IMR-90 (cell line): ENCODE data around the gene CSNK2B. TPM values are rescaled to one million over a fixed set of nuclear protein-coding genes. Genes with fewer than 3 reads are reported as not detected.

Experiments
- ATAC-seq: fragments of 200-7000 bp; cut with Tn5 transposase; 2 replicates; pipeline ENCODE4 v1.9.1; 2020; ENCODE audit warnings: low read depth, mild to moderate bottlenecking, moderate library complexity
- BruUV-seq: library from RNA; stranded (reverse); fragments of 400-500 nt; replicated peaks from 2 replicates; lab custom pipeline; 2021; lab: Mats Ljungman, UMichigan
- CTCF ChIA-PET: fragments of 300-600 bp; formaldehyde crosslinking; extraction: SDS; loops from one replicate; lab custom pipeline; 2021; ENCODE audit warnings: antibody characterized with exemption; lab: Yijun Ruan, JAX
- POLR2A ChIA-PET: fragments of 300-600 bp; sonication (Branson Sonifier 250); formaldehyde crosslinking; loops from one replicate; lab custom pipeline; 2022; ENCODE audit warnings: antibody characterized with exemption; ENCODE audit not compliant: unreplicated experiment; lab: Charles Lee
- DNase-seq: peaks from one replicate; pipeline ENCODE4 v3.0.0; 2013
- H2AFZ ChIP-seq: replicated peaks from 2 replicates; pipeline ENCODE3; 2013; ENCODE audit warnings: low read length, mild to moderate bottlenecking; ENCODE audit not compliant: poor library complexity
- H2AK5ac ChIP-seq: 2 replicates; pipeline ENCODE4 v1.6.1; 2013; ENCODE audit warnings: low read depth, low read length, inconsistent platforms
- H2AK9ac ChIP-seq: replicated peaks from 2 replicates; pipeline ENCODE3; 2013; ENCODE audit warnings: mild to moderate bottlenecking, low read depth, low read length, moderate library complexity; ENCODE audit not compliant: poor library complexity
- H2BK120ac ChIP-seq: 2 replicates; pipeline ENCODE4 v1.6.1; 2013; ENCODE audit warnings: low read depth, low read length, inconsistent platforms
- H2BK15ac ChIP-seq: 3 replicates; pipeline ENCODE4 v1.6.1; 2013; ENCODE audit warnings: low read depth, low read length, inconsistent platforms
- H2BK20ac ChIP-seq: 2 replicates; pipeline ENCODE4 v1.6.1; 2013; ENCODE audit warnings: low read depth, mild to moderate bottlenecking, inconsistent platforms, low read length, moderate library complexity
- H2BK5ac ChIP-seq: 2 replicates; pipeline ENCODE4 v1.6.1; 2013; ENCODE audit warnings: mild to moderate bottlenecking, low read depth, low read length, inconsistent platforms; ENCODE audit not compliant: poor library complexity, severe bottlenecking
- H3K14ac ChIP-seq: replicated peaks from 2 replicates; pipeline ENCODE4 v1.6.1; 2013; ENCODE audit warnings: low read depth, low read length, inconsistent platforms
- H3K18ac ChIP-seq: 2 replicates; pipeline ENCODE4 v1.6.1; 2013; ENCODE audit warnings: low read depth, low read length, control low read depth
- H3K23ac ChIP-seq: 2 replicates; pipeline ENCODE4 v1.6.1; 2013; ENCODE audit warnings: low read depth, low read length, inconsistent platforms
- H3K27ac ChIP-seq: 2 replicates; pipeline ENCODE4 v1.5.1; 2013; ENCODE audit warnings: mild to moderate bottlenecking, control low read depth, low read length; ENCODE audit not compliant: insufficient read depth
- H3K27me3 ChIP-seq: 2 replicates; pipeline ENCODE4 v1.6.1; 2013; ENCODE audit warnings: low read length; ENCODE audit not compliant: control insufficient read depth, insufficient read depth
- H3K36me3 ChIP-seq: 2 replicates; pipeline ENCODE4 v1.6.1; 2013; ENCODE audit warnings: low read length, mixed read lengths; ENCODE audit not compliant: control insufficient read depth, insufficient read depth
- H3K4ac ChIP-seq: 2 replicates; pipeline ENCODE4 v1.6.1; 2013; ENCODE audit warnings: low read depth, low read length, inconsistent platforms
- H3K4me1 ChIP-seq: 2 replicates; pipeline ENCODE4 v1.6.1; 2013; ENCODE audit warnings: low read length, mixed read lengths; ENCODE audit not compliant: control insufficient read depth, insufficient read depth
- H3K4me2 ChIP-seq: 2 replicates; pipeline ENCODE4 v1.6.1; 2013; ENCODE audit warnings: low read depth, mild to moderate bottlenecking, control low read depth, low read length, moderate library complexity
- H3K4me3 ChIP-seq: 2 replicates; pipeline ENCODE4 v1.5.1; 2013; ENCODE audit warnings: low read depth, mild to moderate bottlenecking, control low read depth, low read length, moderate library complexity; ENCODE audit not compliant: insufficient read depth
- H3K56ac ChIP-seq: 2 replicates; pipeline ENCODE4 v1.6.1; 2013; ENCODE audit warnings: low read length, inconsistent platforms; ENCODE audit not compliant: insufficient read depth; ENCODE audit errors: extremely low read depth
- H3K79me1 ChIP-seq, 2 experiments: 2 replicates each; pipeline ENCODE4 v1.6.1; 2013; ENCODE audit warnings: low read length in 2 of 2, inconsistent platforms in 1 of 2, low read depth in 1 of 2
- H3K9ac ChIP-seq: 2 replicates; pipeline ENCODE4 v1.6.1; 2013; ENCODE audit warnings: low read depth, low read length, control low read depth
- H3K9me1 ChIP-seq: 2 replicates; pipeline ENCODE4 v1.6.1; 2013; ENCODE audit warnings: low read length, inconsistent platforms; ENCODE audit not compliant: insufficient read depth
- H3K9me3 ChIP-seq: 2 replicates; pipeline ENCODE4 v1.6.1; 2013; ENCODE audit warnings: low read length; ENCODE audit not compliant: control insufficient read depth, insufficient read depth
- H4K20me1 ChIP-seq: 2 replicates; pipeline ENCODE4 v1.6.1; 2013; ENCODE audit warnings: low read length, inconsistent platforms; ENCODE audit not compliant: insufficient read depth
- H4K5ac ChIP-seq: 2 replicates; pipeline ENCODE4 v1.6.1; 2013; ENCODE audit warnings: mild to moderate bottlenecking, low read depth, low read length, control low read depth
- H4K8ac ChIP-seq, 2 experiments: 2 replicates each; pipeline ENCODE4 v1.6.1; 2013; ENCODE audit warnings: low read depth in 2 of 2, low read length in 2 of 2, control low read depth in 1 of 2, inconsistent platforms in 1 of 2
- H4K91ac ChIP-seq: 2 replicates; pipeline ENCODE4 v1.6.1; 2013; ENCODE audit warnings: low read depth, low read length, inconsistent platforms; ENCODE audit not compliant: insufficient read depth
- FOS ChIP-seq: fragments of 150-350 bp; IDR thresholded peaks from 2 replicates; pipeline ENCODE4 v1.6.1; 2016; ENCODE audit warnings: low read depth, low read length
- RCOR1 ChIP-seq: IDR thresholded peaks from 2 replicates; pipeline ENCODE4 v1.6.1; 2012; ENCODE audit warnings: mild to moderate bottlenecking, low read length, improper control_type of control experiment; ENCODE audit not compliant: insufficient replicate concordance
- SMC3 ChIP-seq: fragments of 150-350 bp; IDR thresholded peaks from 2 replicates; pipeline ENCODE4 v1.6.1; 2016; ENCODE audit warnings: low read depth, mild to moderate bottlenecking, antibody characterized with exemption, low read length, moderate library complexity
- WGBS, 2 experiments: methylation state at CpG; one replicate each; pipeline versions ENCODE4 v1.1.5 to v1.1.7; 2013; ENCODE audit warnings: missing lambda C conversion rate in 2 of 2; ENCODE audit not compliant: insufficient read length in 1 of 2; ENCODE audit errors: extremely low coverage in 2 of 2; 5-methylcytosine and 5-hydroxymethylcytosine counted together
- dilution Hi-C: fragments of 300-500 bp; cut with HindIII; formaldehyde crosslinking; loops from one replicate; pipeline ENCODE4 v1.14.3; 2018; ENCODE audit warnings: low sequenced_read_pairs; ENCODE audit not compliant: unreplicated experiment
- in situ Hi-C: fragments of 300-500 bp; cut with MboI; formaldehyde crosslinking; loops from 3 replicates; pipeline ENCODE4 v1.14.3; 2019; ENCODE audit warnings: low sequenced_read_pairs, inconsistent platforms, mixed read lengths
- intact Hi-C: fragments of 100-400 bp; cut with micrococcal nuclease; formaldehyde crosslinking; loops from 2 replicates; pipeline ENCODE4 v1.10.0; 2022
- polyA plus RNA-seq, 3 experiments: library from polyadenylated mRNA; depleted of rRNA; stranded (reverse); fragments of >200 nt; gene quantifications; 2 replicates each; pipeline ENCODE4 v1.2.3, GENCODE V29; 2012; ENCODE audit warnings: low replicate concordance in 1 of 3
- total RNA-seq: library from RNA; depleted of rRNA; stranded (reverse); fragments of >200 nt; gene quantifications from 2 replicates; pipeline ENCODE4 v1.2.3, GENCODE V29; 2012
- TF ChIP-seq, protein P1 (sequence below): fragments of 150-350 bp; IDR thresholded peaks from 2 replicates; pipeline ENCODE4 v1.6.1; 2016; ENCODE audit warnings: low read depth, mild to moderate bottlenecking, low read length, moderate library complexity, borderline replicate concordance

Gene CSNK2B
- total and polyA plus RNA-seq, 2 of the 4 experiments (the other 2 are of a cell fraction) = 194 to 240 TPM

DNA sequence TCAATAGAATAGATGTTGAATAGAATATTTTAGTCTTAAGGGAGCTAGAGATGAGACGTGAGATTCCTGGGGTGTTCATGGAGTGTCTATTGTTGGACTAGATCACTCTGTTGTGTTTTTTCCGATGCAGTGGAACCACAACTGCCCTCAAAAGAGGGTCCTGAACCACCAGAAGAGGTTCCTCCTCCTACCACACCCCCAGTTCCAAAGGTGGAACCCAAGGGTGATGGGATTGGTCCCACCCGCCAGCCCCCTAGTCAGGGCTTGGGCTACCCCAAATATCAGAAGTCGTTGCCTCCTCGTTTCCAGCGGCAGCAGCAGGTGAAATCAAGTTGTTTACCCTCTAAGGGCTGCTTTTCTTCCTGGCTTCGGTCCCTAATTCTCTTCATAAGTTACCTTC, 36.9 kb upstream of the CSNK2B start:
- Histone ChIP-seq H3K4me3 (no peak overlapping the region), H3K4me1 (no peaks in the 10 kb centered on the region), H3K9me1 (no peaks in the 10 kb centered on the region; the same call in 1 of the 2 replicates), H3K18ac (no peak overlapping the region), H2BK20ac (no peak overlapping the region), H3K27ac (no peak overlapping the region), H2AFZ (no peak overlapping the region), H3K56ac (no peak overlapping the region), H3K36me3 (peaks cover 94% of the 10 kb centered on the region), H3K27me3 (no peaks in the 10 kb centered on the region), H4K91ac (no peak overlapping the region), H3K9ac (no peak overlapping the region), H3K9me3 (no peaks in the 10 kb centered on the region), H3K4me2 (no peak overlapping the region), H4K20me1 (peaks cover 36% of the 10 kb centered on the region), H3K14ac (no peak overlapping the region), H3K23ac (no peak overlapping the region), H3K79me1 (peaks cover 38 to 69% of the 10 kb centered on the region in 2 experiments), H2BK120ac (no peak overlapping the region), H3K4ac (no peak overlapping the region), H4K5ac (no peak overlapping the region), H2AK5ac (no peak overlapping the region), H2BK15ac (no peak overlapping the region), H2BK5ac (no peak overlapping the region), H4K8ac (no peak overlapping the region), H2AK9ac (no peak overlapping the region)
- no TSS peak for BruUV-seq
- 91% methylated on average over 5 of the region's 7 CpGs; no CpG with 5 or more reads in 1 of the 2 experiments for WGBS, 2 experiments
- ChIA-PET CTCF (no interaction called here), POLR2A (no interaction called here)
- no peak for DNase-seq
- no peak for ATAC-seq
- no peak for TF ChIP-seq SMC3
- TF ChIP-seq, protein P1, sequence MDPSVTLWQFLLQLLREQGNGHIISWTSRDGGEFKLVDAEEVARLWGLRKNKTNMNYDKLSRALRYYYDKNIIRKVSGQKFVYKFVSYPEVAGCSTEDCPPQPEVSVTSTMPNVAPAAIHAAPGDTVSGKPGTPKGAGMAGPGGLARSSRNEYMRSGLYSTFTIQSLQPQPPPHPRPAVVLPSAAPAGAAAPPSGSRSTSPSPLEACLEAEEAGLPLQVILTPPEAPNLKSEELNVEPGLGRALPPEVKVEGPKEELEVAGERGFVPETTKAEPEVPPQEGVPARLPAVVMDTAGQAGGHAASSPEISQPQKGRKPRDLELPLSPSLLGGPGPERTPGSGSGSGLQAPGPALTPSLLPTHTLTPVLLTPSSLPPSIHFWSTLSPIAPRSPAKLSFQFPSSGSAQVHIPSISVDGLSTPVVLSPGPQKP = no peak
- TF ChIP-seq FOS = no peak
- no peak for TF ChIP-seq RCOR1
- intact Hi-C loops = no loop called here
- dilution Hi-C loops = no loop called here
- in situ Hi-C loops = no loop called here
